ENCODE measurements around the gene JOSD1.

Gene JOSD1

DNA sequence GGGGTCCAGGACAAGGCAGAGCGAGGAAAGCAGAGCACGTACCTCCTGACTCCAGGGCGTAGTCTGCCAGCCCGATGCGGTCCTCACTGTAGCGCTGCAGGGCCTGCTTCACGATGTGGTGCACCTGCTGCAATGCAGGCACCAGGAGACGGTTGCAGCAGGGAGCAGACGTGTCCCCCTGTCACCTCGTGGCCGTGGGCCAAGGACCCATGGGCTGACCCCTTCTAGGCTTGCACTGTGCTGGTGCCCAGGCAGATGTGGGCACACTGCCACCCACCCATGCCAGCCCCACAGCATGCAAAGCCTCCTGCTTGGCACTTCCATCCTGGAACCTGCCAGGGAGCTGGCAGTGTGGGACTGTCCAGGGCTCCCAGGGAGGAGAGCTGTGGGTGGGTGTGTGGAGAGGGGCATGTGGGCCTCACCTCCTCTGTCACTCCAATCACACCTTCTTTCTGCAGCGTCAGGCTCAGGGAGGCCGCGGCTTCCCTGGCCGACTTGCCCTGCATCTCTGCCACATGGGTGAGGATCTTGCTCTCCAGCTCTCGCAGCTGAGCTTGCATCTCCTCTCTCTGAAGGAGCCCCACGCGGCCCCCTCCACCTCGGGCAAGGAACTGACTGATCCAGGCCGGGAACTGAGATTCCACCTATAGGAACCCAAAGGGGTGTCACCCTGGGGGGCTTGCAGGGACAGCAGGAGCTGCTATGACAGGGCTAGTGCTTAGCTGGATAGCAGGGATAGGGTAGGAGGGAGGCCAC is 38.7 kb upstream of the JOSD1 start:
- no peaks in the 10 kb centered on the region for H3K27me3 ChIP-seq (replicated peaks; ENCODE audit: control insufficient read depth, insufficient read depth, low read length)
- peaks cover under 1% of the 10 kb centered on the region for H3K4me1 ChIP-seq (ENCODE audit: control insufficient read depth, insufficient read depth, low read length)
- no peaks in the 10 kb centered on the region for H3K9me3 ChIP-seq (ENCODE audit: control insufficient read depth, low read length)
- H3K4me3 ChIP-seq (ENCODE audit: low read length) = no peak overlapping the region
- H3K9ac ChIP-seq (ENCODE audit: low read length) = no peak overlapping the region
- peaks cover 93% of the 10 kb centered on the region for H3K36me3 ChIP-seq (ENCODE audit: control insufficient read depth, insufficient read depth, low read length, severe bottlenecking)
- no peak for DNase-seq (ENCODE audit: low read depth)

DNA sequence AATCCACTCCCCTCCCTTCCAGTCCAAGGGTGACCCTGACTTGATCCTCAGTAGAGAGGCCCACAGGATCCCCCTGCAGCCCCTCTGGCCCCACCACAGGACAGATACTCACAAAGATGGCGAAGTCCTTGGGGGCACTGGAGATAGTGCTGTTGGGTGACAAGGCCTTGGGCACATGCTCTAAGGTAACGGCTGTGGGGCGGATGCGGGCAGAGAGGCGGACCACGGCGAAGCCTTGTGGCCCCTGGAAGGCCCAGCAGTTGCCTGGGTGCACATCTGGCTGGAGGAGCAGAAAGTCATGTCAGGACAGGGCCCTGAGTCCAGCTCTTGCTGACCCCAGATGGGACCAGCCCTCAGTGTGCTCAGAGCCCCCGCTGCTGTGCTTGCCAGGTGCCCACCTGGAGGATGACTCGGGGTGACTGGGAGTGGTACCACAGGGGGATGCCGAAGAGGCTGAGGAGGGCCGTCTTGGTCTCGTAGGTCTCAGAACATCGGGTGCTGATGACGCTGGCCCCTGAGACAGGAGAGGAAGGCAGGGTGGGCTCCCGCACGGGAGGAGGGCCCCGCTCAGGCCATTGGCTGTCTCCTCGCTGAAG is 37.8 kb upstream of the JOSD1 start:
- H3K4me1 ChIP-seq (ENCODE audit: control insufficient read depth, insufficient read depth, low read length) = peaks cover 10% of the 10 kb centered on the region
- no peak for DNase-seq (ENCODE audit: low read depth)
- H3K27me3 ChIP-seq (replicated peaks; ENCODE audit: control insufficient read depth, insufficient read depth, low read length) = no peaks in the 10 kb centered on the region
- H3K9ac ChIP-seq (ENCODE audit: low read length) = no peak overlapping the region
- H3K36me3 ChIP-seq (ENCODE audit: control insufficient read depth, insufficient read depth, low read length, severe bottlenecking) = peaks cover 84% of the 10 kb centered on the region
- no peaks in the 10 kb centered on the region for H3K9me3 ChIP-seq (ENCODE audit: control insufficient read depth, low read length)
- no peak overlapping the region for H3K4me3 ChIP-seq (ENCODE audit: low read length)

DNA sequence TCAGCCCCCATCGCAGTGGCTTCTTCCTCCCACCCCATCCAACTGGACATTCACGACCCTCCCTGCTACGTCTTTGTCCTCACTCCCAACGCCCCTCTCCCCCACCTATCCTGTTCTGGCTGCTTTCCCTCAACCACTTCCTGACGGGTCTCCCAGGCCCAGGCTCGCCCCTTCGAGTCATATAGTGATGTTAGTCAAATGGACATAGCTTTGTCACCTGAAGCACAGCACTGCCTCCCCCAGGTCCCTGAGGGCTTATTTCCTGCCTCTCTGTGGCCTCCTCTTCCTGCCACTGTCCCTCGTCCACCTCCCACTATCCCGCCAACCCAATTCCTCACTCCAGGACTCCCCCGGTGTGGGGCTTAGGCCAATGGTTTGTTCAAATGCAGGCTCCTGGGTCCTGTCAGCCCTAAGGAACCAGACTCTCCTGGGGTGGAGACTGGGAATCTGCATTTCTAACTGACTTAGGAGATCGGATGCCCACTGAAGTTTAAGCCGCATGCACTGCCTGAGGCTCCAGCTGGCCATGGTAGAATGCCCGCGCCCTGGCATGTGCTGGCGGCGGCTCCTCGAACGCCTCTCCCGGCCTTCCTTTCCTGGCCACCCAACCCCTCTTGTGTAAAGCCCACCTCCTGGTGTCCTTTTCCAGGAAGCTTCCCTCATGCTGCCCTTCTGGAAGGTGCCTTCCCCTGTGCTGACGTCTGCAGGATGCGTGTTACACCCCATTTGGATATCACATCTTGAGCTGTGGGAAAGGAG is 36.7 kb upstream of the JOSD1 start:
- Histone ChIP-seq H3K36me3 (ENCODE audit: control insufficient read depth, insufficient read depth, low read length, severe bottlenecking) (peaks cover 73% of the 10 kb centered on the region), H3K9ac (ENCODE audit: low read length) (no peak overlapping the region), H3K27me3 (replicated peaks; ENCODE audit: control insufficient read depth, insufficient read depth, low read length) (no peaks in the 10 kb centered on the region), H3K9me3 (ENCODE audit: control insufficient read depth, low read length) (no peaks in the 10 kb centered on the region), H3K4me3 (ENCODE audit: low read length) (no peak overlapping the region), H3K4me1 (ENCODE audit: control insufficient read depth, insufficient read depth, low read length) (peaks cover 12% of the 10 kb centered on the region)
- no peak for DNase-seq (ENCODE audit: low read depth)

DNA sequence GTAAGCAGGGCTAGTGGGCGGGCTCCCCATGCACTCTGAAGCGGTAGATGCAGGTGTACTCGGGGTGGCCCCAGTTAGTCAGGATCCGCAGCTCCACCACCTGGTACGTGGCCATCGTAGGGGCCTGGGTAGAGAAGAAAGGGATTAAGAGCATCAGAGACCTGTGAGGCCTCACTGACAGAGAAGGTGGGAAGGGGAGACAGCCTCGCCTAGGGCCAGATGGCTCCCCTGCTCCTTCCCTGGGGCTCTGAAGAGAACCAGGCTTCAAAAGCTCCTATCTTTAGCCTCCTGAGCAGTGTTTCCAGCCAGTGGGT is 35.5 kb upstream of the JOSD1 start:
- Histone ChIP-seq H3K36me3 (ENCODE audit: control insufficient read depth, insufficient read depth, low read length, severe bottlenecking) (peaks cover 66% of the 10 kb centered on the region), H3K9ac (ENCODE audit: low read length) (no peak overlapping the region), H3K4me1 (ENCODE audit: control insufficient read depth, insufficient read depth, low read length) (peaks cover 12% of the 10 kb centered on the region), H3K4me3 (ENCODE audit: low read length) (no peak overlapping the region), H3K9me3 (ENCODE audit: control insufficient read depth, low read length) (no peaks in the 10 kb centered on the region), H3K27me3 (replicated peaks; ENCODE audit: control insufficient read depth, insufficient read depth, low read length) (no peaks in the 10 kb centered on the region)
- no peak for DNase-seq (ENCODE audit: low read depth)

DNA sequence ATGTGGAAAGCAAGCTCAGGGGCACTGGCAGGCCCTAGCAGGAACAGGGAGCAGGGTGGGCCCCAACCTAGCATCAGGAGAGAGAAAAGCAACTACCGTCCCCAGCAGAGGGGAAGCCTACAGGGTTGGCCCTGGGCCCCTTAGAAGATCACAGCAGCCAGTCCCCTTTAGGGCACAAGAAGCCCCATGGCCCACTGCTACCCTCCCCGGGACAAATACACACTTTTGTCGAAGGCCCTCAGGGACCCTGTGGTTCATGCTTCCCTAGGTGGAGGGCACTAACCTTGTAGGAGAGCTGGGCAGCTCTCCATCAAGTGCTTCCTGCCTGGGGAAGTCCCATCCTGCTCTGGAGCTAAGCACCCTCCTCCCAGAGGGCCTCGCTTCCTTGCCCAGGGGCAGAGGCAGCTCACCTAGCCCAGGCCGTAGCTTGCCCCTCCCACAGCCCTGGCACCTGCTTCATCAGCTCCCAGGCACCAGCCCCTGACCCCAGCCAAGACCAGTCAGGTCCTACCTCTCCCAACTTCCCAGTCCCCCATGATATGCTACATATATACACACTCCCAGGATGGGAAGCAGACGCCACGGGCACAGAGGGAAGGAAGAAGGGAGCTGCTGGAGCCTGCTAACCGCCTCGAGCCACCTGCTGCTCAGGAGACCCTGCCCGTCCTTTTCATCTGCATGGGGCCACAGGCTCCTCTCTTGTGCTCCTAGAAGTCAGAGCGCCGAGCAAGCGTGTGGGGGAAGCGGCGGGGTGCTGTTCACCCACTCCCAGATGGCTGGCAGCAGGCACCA is 34.9 kb upstream of the JOSD1 start:
- H3K36me3 ChIP-seq (ENCODE audit: control insufficient read depth, insufficient read depth, low read length, severe bottlenecking) = peaks cover 66% of the 10 kb centered on the region
- H3K27me3 ChIP-seq (replicated peaks; ENCODE audit: control insufficient read depth, insufficient read depth, low read length) = no peaks in the 10 kb centered on the region
- H3K9ac ChIP-seq (ENCODE audit: low read length) = no peak overlapping the region
- peaks cover 12% of the 10 kb centered on the region for H3K4me1 ChIP-seq (ENCODE audit: control insufficient read depth, insufficient read depth, low read length)
- H3K4me3 ChIP-seq (ENCODE audit: low read length) = no peak overlapping the region
- DNase-seq (ENCODE audit: low read depth) = no peak
- no peaks in the 10 kb centered on the region for H3K9me3 ChIP-seq (ENCODE audit: control insufficient read depth, low read length)

DNA sequence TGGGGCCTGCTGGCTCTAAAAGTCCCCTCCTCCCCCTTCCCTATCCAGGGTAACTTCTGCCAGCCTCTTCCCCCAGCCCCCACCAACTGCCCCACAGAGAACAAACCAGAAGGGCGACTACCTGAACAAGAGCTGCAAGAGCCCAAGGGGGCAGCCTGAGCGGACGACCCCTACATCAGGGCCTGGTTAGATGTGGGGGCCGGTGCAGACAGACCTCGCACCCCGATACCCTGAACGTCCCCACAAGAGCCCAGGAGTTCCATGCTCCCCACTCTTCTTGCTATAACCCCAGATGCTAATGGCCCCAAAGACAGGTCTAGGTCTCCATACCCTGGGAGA is 34.4 kb upstream of the JOSD1 start:
- no peak for DNase-seq (ENCODE audit: low read depth)
- H3K9ac ChIP-seq (ENCODE audit: low read length) = no peak overlapping the region
- H3K4me3 ChIP-seq (ENCODE audit: low read length) = no peak overlapping the region
- H3K4me1 ChIP-seq (ENCODE audit: control insufficient read depth, insufficient read depth, low read length) = peaks cover 12% of the 10 kb centered on the region
- H3K9me3 ChIP-seq (ENCODE audit: control insufficient read depth, low read length) = no peaks in the 10 kb centered on the region
- H3K36me3 ChIP-seq (ENCODE audit: control insufficient read depth, insufficient read depth, low read length, severe bottlenecking) = peaks cover 66% of the 10 kb centered on the region
- H3K27me3 ChIP-seq (replicated peaks; ENCODE audit: control insufficient read depth, insufficient read depth, low read length) = no peaks in the 10 kb centered on the region

DNA sequence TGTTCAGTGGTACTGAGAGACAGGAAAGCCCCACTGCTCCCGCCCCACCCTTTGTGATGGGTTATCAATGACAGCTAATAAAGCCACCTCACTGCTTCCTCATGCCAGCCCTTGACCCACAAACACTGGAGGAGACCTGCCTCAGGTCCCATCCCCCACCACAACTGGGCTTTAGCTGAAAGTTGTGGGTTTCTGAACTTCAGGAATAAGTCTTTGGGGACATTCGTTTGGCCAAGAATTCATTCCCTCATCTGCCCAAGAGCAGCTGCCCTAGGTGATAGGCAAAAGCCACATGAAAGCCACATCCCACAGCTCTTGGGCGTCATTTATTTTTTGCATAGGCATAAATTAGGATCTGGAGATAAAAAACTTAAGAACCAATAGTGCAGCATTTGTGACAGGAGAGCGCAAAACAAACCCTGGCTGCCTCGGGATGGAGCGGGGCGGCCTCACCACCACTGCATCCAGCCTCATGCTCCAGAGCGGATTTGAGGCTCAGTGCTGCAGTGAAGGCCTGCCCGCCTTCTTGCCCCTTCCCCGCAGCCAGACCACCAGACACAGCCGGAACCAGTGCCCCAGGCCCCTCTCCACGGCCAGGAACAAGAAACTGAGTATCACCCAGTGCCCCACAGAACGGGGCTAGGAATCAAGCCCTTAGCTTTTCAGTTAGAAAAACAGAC is 33.8 kb upstream of the JOSD1 start:
- Histone ChIP-seq H3K4me1 (ENCODE audit: control insufficient read depth, insufficient read depth, low read length) (peaks cover 12% of the 10 kb centered on the region), H3K4me3 (ENCODE audit: low read length) (no peak overlapping the region), H3K9me3 (ENCODE audit: control insufficient read depth, low read length) (no peaks in the 10 kb centered on the region), H3K9ac (ENCODE audit: low read length) (peak overlapping the region; percentile 18), H3K27me3 (replicated peaks; ENCODE audit: control insufficient read depth, insufficient read depth, low read length) (no peaks in the 10 kb centered on the region), H3K36me3 (ENCODE audit: control insufficient read depth, insufficient read depth, low read length, severe bottlenecking) (peaks cover 66% of the 10 kb centered on the region)
- no peak for DNase-seq (ENCODE audit: low read depth)

DNA sequence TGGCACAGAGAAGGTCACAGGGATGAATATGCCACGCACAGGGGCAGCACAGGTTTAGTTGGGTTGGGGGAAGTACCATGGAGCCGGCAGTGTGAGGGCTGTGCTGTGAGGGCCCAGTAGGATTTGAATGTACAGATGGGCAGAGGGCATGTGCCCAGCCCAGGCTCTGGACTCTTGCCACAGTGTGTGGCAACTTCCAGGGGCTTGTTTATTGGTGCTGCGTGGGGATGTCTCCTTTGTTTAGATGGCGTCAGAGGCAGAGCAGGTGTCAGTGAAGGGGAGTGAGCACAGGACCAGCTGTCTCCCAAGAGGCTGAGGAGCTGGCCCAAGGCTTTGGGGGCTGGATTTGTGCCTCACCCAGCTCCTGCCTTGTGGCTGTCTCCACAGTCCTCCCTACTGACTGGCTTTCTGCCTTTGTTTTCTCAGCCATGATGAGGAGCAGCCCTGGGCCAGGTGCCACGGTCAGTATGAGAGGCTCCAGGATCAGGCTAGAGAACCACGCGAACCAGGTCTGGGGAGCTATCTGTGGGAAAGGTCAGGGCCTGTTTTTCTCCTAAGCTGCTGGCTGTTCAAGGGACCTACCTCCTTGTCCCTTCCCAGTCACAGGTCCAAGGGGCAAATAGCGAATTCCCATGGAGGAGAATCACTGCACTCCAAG is 33.1 kb upstream of the JOSD1 start:
- peaks cover 66% of the 10 kb centered on the region for H3K36me3 ChIP-seq (ENCODE audit: control insufficient read depth, insufficient read depth, low read length, severe bottlenecking)
- peak overlapping the region; percentile 18 for H3K9ac ChIP-seq (ENCODE audit: low read length)
- H3K27me3 ChIP-seq (replicated peaks; ENCODE audit: control insufficient read depth, insufficient read depth, low read length) = no peaks in the 10 kb centered on the region
- no peaks in the 10 kb centered on the region for H3K9me3 ChIP-seq (ENCODE audit: control insufficient read depth, low read length)
- peak; percentile 3 for DNase-seq (ENCODE audit: low read depth)
- H3K4me1 ChIP-seq (ENCODE audit: control insufficient read depth, insufficient read depth, low read length) = peaks cover 16% of the 10 kb centered on the region
- H3K4me3 ChIP-seq (ENCODE audit: low read length) = no peak overlapping the region

DNA sequence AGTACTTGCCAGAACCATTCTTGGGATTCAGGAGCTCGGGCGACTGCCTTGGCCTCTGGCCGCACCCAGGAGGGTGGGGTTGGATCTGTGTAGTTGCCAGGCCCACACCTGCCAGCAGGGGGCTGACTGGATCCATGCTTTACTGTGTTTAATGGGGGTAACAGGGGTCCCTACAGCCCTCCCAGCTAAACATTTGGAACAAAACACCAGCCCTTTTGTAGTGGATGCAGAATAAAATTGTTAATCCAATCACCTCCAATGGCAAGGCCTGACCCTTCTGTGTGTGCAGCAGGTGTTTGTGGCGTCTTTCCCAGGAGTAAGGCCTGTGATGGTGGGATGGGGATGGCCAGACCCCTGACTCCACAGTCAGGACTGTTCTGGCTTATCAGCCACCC is 32.6 kb upstream of the JOSD1 start:
- no peak overlapping the region for H3K9ac ChIP-seq (ENCODE audit: low read length)
- H3K4me3 ChIP-seq (ENCODE audit: low read length) = no peak overlapping the region
- no peaks in the 10 kb centered on the region for H3K27me3 ChIP-seq (replicated peaks; ENCODE audit: control insufficient read depth, insufficient read depth, low read length)
- H3K4me1 ChIP-seq (ENCODE audit: control insufficient read depth, insufficient read depth, low read length) = peaks cover 20% of the 10 kb centered on the region
- peaks cover 66% of the 10 kb centered on the region for H3K36me3 ChIP-seq (ENCODE audit: control insufficient read depth, insufficient read depth, low read length, severe bottlenecking)
- no peaks in the 10 kb centered on the region for H3K9me3 ChIP-seq (ENCODE audit: control insufficient read depth, low read length)
- DNase-seq (ENCODE audit: low read depth) = peak; percentile 51

DNA sequence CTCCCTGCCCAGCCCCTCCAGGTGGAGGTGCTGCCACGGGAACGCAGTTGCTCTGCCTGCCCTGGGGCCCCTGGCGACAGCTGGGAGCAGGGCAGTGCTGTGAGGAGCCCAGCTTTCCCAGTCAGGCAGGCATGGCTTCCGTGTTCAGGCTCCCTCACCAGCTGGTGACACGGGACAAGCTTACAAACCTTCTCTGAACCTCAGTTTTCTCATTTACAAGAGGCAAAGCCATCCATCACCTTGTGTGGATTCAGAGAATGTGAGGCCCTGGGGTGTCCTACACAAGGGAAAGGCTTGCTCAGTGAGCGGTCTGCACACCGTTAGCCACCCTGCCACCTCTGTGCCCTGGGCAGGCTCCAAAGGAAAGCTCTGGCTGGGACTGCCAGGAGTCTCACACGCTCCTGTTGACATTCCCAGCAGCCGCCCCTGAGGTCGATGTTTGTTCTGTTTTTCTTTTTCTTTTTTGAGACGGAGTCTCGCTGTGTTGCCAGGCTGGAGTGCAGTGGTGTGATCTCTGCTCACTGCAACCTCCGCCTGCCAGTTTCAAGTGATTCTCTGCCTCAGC is 31.6 kb upstream of the JOSD1 start:
- DNase-seq (ENCODE audit: low read depth) = no peak
- Histone ChIP-seq H3K36me3 (ENCODE audit: control insufficient read depth, insufficient read depth, low read length, severe bottlenecking) (peaks cover 66% of the 10 kb centered on the region), H3K9ac (ENCODE audit: low read length) (no peak overlapping the region), H3K9me3 (ENCODE audit: control insufficient read depth, low read length) (no peaks in the 10 kb centered on the region), H3K4me3 (ENCODE audit: low read length) (no peak overlapping the region), H3K27me3 (replicated peaks; ENCODE audit: control insufficient read depth, insufficient read depth, low read length) (no peaks in the 10 kb centered on the region), H3K4me1 (ENCODE audit: control insufficient read depth, insufficient read depth, low read length) (peaks cover 24% of the 10 kb centered on the region)

All from adipocyte (in vitro differentiated cells).